HepG2 (cell line): ENCODE measurements around the gene COMMD1. TPM values are rescaled to one million over a fixed set of nuclear protein-coding genes. Genes with fewer than 3 reads are reported as not detected.

Experiments
- ATAC-seq: fragments of 200-7000 bp; cut with Tn5 transposase; 3 replicates; pipeline ENCODE4 v1.9.1; 2020; ENCODE audit warnings: mild to moderate bottlenecking, moderate library complexity
- BruUV-seq: library from RNA; stranded (reverse); fragments of 400-500 nt; replicated peaks from 2 replicates; lab custom pipeline; 2021; lab: Mats Ljungman, UMichigan
- CTCF ChIA-PET: fragments of 300-600 bp; formaldehyde crosslinking; extraction: SDS; loops from one replicate; lab custom pipeline; 2021; ENCODE audit warnings: low total read pairs, inconsistent platforms, low intra/inter-chr PET ratio; lab: Yijun Ruan, JAX
- POLR2A ChIA-PET: fragments of 350-600 bp; sonication (Branson Sonifier 250); formaldehyde crosslinking; loops from one replicate; lab custom pipeline; 2020; ENCODE audit warnings: antibody characterized with exemption, inconsistent platforms; lab: Yijun Ruan, JAX
- DNase-seq: peaks from one replicate; pipeline ENCODE4 v3.0.0-alpha.2; 2015; ENCODE audit warnings: low spot score
- FAIRE-seq: peaks from 3 replicates; lab custom pipeline; 2011; peaks lifted over from hg19 to GRCh38; lab: Jason Lieb, UNC
- H2AFZ ChIP-seq: one replicate; pipeline ENCODE4 v1.6.1; 2011; ENCODE audit warnings: low read length, inconsistent platforms
- H3K27ac ChIP-seq: fragments of 300-600 bp; 3 replicates; pipeline ENCODE4 v1.8.0; 2011; ENCODE audit warnings: mixed run types, mild to moderate bottlenecking, mixed read lengths, low read length, inconsistent platforms; ENCODE audit not compliant: insufficient read depth; ENCODE audit errors: extremely low read length
- H3K27me3 ChIP-seq, 2 experiments: fragments of 200-600 bp in 1 of 2; 2 replicates in 1 of 2; 3 replicates in 1 of 2; pipeline versions ENCODE4 v1.6.0 to v1.8.0; 2011; ENCODE audit warnings: low read length in 2 of 2, mild to moderate bottlenecking in 2 of 2, moderate library complexity in 2 of 2, inconsistent platforms in 1 of 2; ENCODE audit not compliant: insufficient read depth in 2 of 2, control insufficient read depth in 1 of 2
- H3K36me3 ChIP-seq, 2 experiments: fragments of 200-600 bp in 1 of 2; replicated peaks in 1 of 2; 2 replicates in 1 of 2; 3 replicates in 1 of 2; pipeline versions ENCODE4 v1.5.1 to v1.8.0; 2011; ENCODE audit warnings: low read length in 2 of 2, inconsistent platforms in 1 of 2; ENCODE audit not compliant: insufficient read depth in 2 of 2, control insufficient read depth in 1 of 2
- H3K4me1 ChIP-seq: 2 replicates; pipeline ENCODE4 v1.5.1; 2012; ENCODE audit warnings: low read length, inconsistent platforms; ENCODE audit not compliant: insufficient read depth
- H3K4me2 ChIP-seq: 2 replicates; pipeline ENCODE4 v1.6.0; 2011; ENCODE audit warnings: low read depth, low read length, inconsistent platforms
- H3K4me3 ChIP-seq, 3 experiments: fragments of 200-600 bp in 1 of 3; sonication (generic), shearing (Covaris generic) in 1 of 3; replicated peaks in 1 of 3; 2 replicates each; pipeline ENCODE4 v1.5.1; 2011 to 2016; ENCODE audit warnings: low read length in 3 of 3, inconsistent platforms in 2 of 3, low read depth in 2 of 3, mild to moderate bottlenecking in 2 of 3, control low read depth in 1 of 3, mixed read lengths in 1 of 3; ENCODE audit not compliant: insufficient read depth in 1 of 3
- H3K79me2 ChIP-seq: one replicate; pipeline ENCODE4 v1.6.1; 2011; ENCODE audit warnings: low read length, inconsistent platforms; ENCODE audit not compliant: insufficient read depth
- H3K9ac ChIP-seq: 2 replicates; pipeline ENCODE4 v1.6.0; 2011; ENCODE audit warnings: mild to moderate bottlenecking, low read depth, low read length, inconsistent platforms; ENCODE audit not compliant: insufficient read depth
- H3K9me3 ChIP-seq: 2 replicates; pipeline ENCODE4 v1.5.1; 2012; ENCODE audit warnings: mild to moderate bottlenecking, low read length
- H4K20me1 ChIP-seq: 2 replicates; pipeline ENCODE4 v1.6.0; 2011; ENCODE audit warnings: inconsistent platforms, mild to moderate bottlenecking, low read length, moderate library complexity; ENCODE audit not compliant: insufficient read depth
- ARID4A ChIP-seq: sonication (generic); formaldehyde crosslinking; IDR thresholded peaks from 2 replicates; pipeline ENCODE4 v1.5.0; 2020; ENCODE audit warnings: mild to moderate bottlenecking, missing genetic modification reagents, borderline replicate concordance
- ATF7 ChIP-seq, 2 experiments: fragments of 450-650 bp in 1 of 2; sonication (generic) in 1 of 2; formaldehyde crosslinking in 1 of 2; IDR thresholded peaks; 2 replicates each; pipeline versions ENCODE4 v1.4.0 to v1.6.1; 2016 to 2020; ENCODE audit warnings: antibody characterized with exemption in 1 of 2, mild to moderate bottlenecking in 1 of 2, missing genetic modification reagents in 1 of 2
- POGZ ChIP-seq: sonication (generic); formaldehyde crosslinking; IDR thresholded peaks from 2 replicates; pipeline ENCODE4 v1.4.0; 2020; ENCODE audit warnings: mild to moderate bottlenecking, missing genetic modification reagents
- POLR2A ChIP-seq, 2 experiments: IDR thresholded peaks; 2 replicates each; pipeline ENCODE4 v1.6.1; 2011; ENCODE audit warnings: low read depth in 2 of 2, low read length in 2 of 2, mild to moderate bottlenecking in 1 of 2, moderate library complexity in 1 of 2; ENCODE audit not compliant: insufficient read depth in 1 of 2
- RNF219 ChIP-seq: sonication (generic); formaldehyde crosslinking; IDR thresholded peaks from 2 replicates; pipeline ENCODE4 v1.5.0; 2020; ENCODE audit warnings: mild to moderate bottlenecking, missing genetic modification reagents
- THAP8 ChIP-seq: sonication (generic); formaldehyde crosslinking; IDR thresholded peaks from 2 replicates; pipeline ENCODE4 v1.5.1; 2020; ENCODE audit warnings: missing genetic modification reagents, mild to moderate bottlenecking, borderline replicate concordance
- ZNF556 ChIP-seq: sonication (generic); formaldehyde crosslinking; IDR thresholded peaks from 2 replicates; pipeline ENCODE4 v1.4.0; 2020; ENCODE audit warnings: mild to moderate bottlenecking, missing genetic modification reagents, borderline replicate concordance
- ZNF576 ChIP-seq: sonication (generic); formaldehyde crosslinking; IDR thresholded peaks from 2 replicates; pipeline ENCODE4 v1.4.0; 2020; ENCODE audit warnings: mild to moderate bottlenecking, missing genetic modification reagents
- ZNF790 ChIP-seq: sonication (generic); formaldehyde crosslinking; IDR thresholded peaks from 2 replicates; pipeline ENCODE4 v1.8.0; 2022; ENCODE audit warnings: missing genetic modification reagents, mild to moderate bottlenecking, borderline replicate concordance
- WGBS: methylation state at CpG from one replicate; pipeline ENCODE4 v1.1.6; 2017; ENCODE audit warnings: low lambda C conversion rate; 5-methylcytosine and 5-hydroxymethylcytosine counted together
- in situ Hi-C: cut with HindIII; loops from 2 replicates; pipeline ENCODE4 v1.10.0; 2017; ENCODE audit warnings: low pct_unique_long_range_greater_than_20kb; ENCODE audit not compliant: extremely low pct_ligation_motif_present
- intact Hi-C: fragments of 100-400 bp; cut with micrococcal nuclease; formaldehyde crosslinking; loops from one replicate; pipeline ENCODE4 v1.10.0; 2022; ENCODE audit not compliant: unreplicated experiment
- polyA plus RNA-seq, 8 experiments: library from polyadenylated mRNA; depleted of rRNA in 3 of 8; stranded (reverse) in 7 of 8; unstranded in 1 of 8; fragments of >200 nt; fragmentation: Illumina TruSeq in 4 of 8; extraction: Trizol in 4 of 8; gene quantifications; 2 replicates each; pipeline versions ENCODE4 v1.2.1 to v1.2.3, GENCODE V29; 2011 to 2016; ENCODE audit warnings: low read depth in 4 of 8, missing spikeins in 1 of 8, mixed read lengths in 1 of 8; ENCODE audit not compliant: insufficient read depth in 1 of 8
- total RNA-seq, 5 experiments: library from RNA; depleted of rRNA; stranded (reverse); fragments of >200 nt; fragmentation: Illumina TruSeq; extraction: Trizol; gene quantifications; 2 replicates each; pipeline ENCODE4 v1.2.3, GENCODE V29; 2016; ENCODE audit warnings: low read depth in 1 of 5

The COMMD1 gene
- total and polyA plus RNA-seq, 2 of the 13 experiments (the other 11 are each of a cell fraction or from before 2014, with no cell fraction given) = 25.7 to 105 TPM

- no peak for TF ChIP-seq THAP8
- no peak for TF ChIP-seq ZNF790 (CRISPR knock-in tag)
- no peak for TF ChIP-seq ATF7 (IDR thresholded peaks at IDR 0.05)
- no peak for TF ChIP-seq ATF7 (CRISPR knock-in tag; IDR thresholded peaks at IDR 0.05)
- no peak for TF ChIP-seq RNF219 (CRISPR knock-in tag)
- no peak for TF ChIP-seq ZNF576 (CRISPR knock-in tag)
- TF ChIP-seq POLR2A (IDR thresholded peaks at IDR 0.05; ENCODE audit: insufficient read depth in 1 of 2, low read depth in 2 of 2, low read length in 2 of 2) = no peak
Measured at GRCh38 chr2:61995515-61995914, 90.0 kb downstream of the COMMD1 start (continued).

- Histone ChIP-seq H2AFZ (no peak overlapping the region), H3K79me2 (no peaks in the 10 kb centered on the region), H3K36me3 (no peaks in the 10 kb centered on the region), H3K27me3 (no peaks in the 10 kb centered on the region), H3K27ac (no peak overlapping the region), H3K4me2 (no peak overlapping the region), H3K4me3 (no peak overlapping the region), H3K9me3 (no peaks in the 10 kb centered on the region), H4K20me1 (no peaks in the 10 kb centered on the region), H3K4me1 (no peaks in the 10 kb centered on the region), H3K9ac (no peak overlapping the region)
- intact Hi-C loops (loop anchor here (10.0 kb wide), 1 partner anchor 196 kb away; the partner anchor contains the start of gene B3GNT2), in situ Hi-C loops (no loop called here)
- WGBS = 92% methylated on average over 8 of the region's 8 CpGs
- ChIA-PET POLR2A (no interaction called here), CTCF (no interaction called here)
- BruUV-seq = no TSS peak
- DNase-seq (no peak), ATAC-seq (no peak), FAIRE-seq (no peak)
- TF ChIP-seq POGZ (CRISPR knock-in tag) = no peak
- TF ChIP-seq ARID4A = no peak
- TF ChIP-seq ZNF556 (CRISPR knock-in tag) = no peak
Measured at GRCh38 chr2:61998426-61998825, 93.0 kb downstream of the COMMD1 start.
